Stimulated activated naive CD8-positive, alpha-beta T cell treated with anti-CD3 and anti-CD28 coated beads, Interleukin-15, Interleukin-2, amounts not matched to agents 100 ng/mL and 50 ng/mL, for 24 hours (primary cell): Measurements from ENCODE around the gene HSD17B14.
"Not testable (repeated sequence)": the region's sequence is repeated elsewhere in the genome, so short reads cannot be mapped to it uniquely, and the experiment has no call there.

ENCODE experiments used
- H3K27ac Mint-ChIP-seq: one replicate; pipeline ENCODE4 v1.8.0; 2021; ENCODE audit warnings: mild to moderate bottlenecking, mixed read lengths
- H3K27me3 Mint-ChIP-seq: one replicate; pipeline ENCODE4 v1.8.0; 2021; ENCODE audit warnings: mixed read lengths
- H3K36me3 Mint-ChIP-seq: one replicate; pipeline ENCODE4 v1.8.0; 2021; ENCODE audit warnings: low read depth, mixed read lengths
- H3K4me1 Mint-ChIP-seq: one replicate; pipeline ENCODE4 v1.8.0; 2021; ENCODE audit warnings: low read depth, mixed read lengths
- H3K4me3 Mint-ChIP-seq: one replicate; pipeline ENCODE4 v1.8.0; 2021; ENCODE audit warnings: mild to moderate bottlenecking, mixed read lengths
- H3K9me3 Mint-ChIP-seq: one replicate; pipeline ENCODE4 v1.8.0; 2021; ENCODE audit warnings: mixed read lengths

HSD17B14 gene

DNA sequence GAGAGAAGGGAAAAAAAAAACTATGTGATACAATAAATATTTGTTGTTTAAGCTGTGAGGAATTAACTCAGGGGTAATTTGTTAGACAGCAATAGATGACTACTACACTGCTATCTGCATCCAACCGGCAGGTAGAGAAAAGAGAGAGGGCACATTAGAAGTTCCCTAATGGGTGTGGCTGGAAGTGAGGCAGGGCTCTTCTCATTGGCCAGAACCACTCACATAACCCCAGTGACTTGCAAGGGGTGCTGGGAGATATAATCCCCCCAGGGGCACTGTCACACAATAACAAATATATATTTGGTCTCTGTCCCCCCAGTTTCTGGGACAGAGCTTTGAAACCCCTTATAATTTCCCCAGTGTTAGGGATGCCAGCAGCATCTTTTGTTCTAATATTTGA, 56.7 kb downstream of the HSD17B14 start:
- no peaks in the 10 kb centered on the region for H3K36me3 Mint-ChIP-seq
- H3K27me3 Mint-ChIP-seq, result no peaks in the 10 kb centered on the region
- H3K27ac Mint-ChIP-seq, result no peak overlapping the region
- H3K9me3 Mint-ChIP-seq, result no peaks in the 10 kb centered on the region
- H3K4me3 Mint-ChIP-seq, result no peak overlapping the region
- peaks cover 3% of the 10 kb centered on the region for H3K4me1 Mint-ChIP-seq

DNA sequence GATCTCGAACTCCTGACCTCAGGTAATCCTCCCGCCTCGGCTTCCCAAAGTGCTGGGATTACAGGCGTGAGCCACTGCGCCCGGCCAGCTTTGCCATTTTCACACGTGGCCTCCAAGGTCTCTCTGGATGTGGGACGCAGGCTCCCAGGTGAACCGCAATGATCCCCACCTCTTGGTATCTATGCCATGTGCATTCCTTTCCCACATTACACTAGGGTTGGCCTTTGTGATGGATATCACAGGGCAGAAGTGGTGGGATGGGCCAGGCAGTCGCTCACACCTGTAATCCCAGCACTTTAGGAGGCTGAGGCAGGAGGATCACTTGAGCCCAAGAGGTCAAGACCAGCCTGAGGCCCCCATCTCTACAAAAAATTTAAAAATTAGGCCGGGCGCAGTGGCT, 58.6 kb downstream of the HSD17B14 start:
- Mint-ChIP-seq H3K27ac (no peak overlapping the region), H3K36me3 (no peaks in the 10 kb centered on the region), H3K9me3 (no peaks in the 10 kb centered on the region), H3K27me3 (no peaks in the 10 kb centered on the region), H3K4me1 (peaks cover 3% of the 10 kb centered on the region), H3K4me3 (no peak overlapping the region)

DNA sequence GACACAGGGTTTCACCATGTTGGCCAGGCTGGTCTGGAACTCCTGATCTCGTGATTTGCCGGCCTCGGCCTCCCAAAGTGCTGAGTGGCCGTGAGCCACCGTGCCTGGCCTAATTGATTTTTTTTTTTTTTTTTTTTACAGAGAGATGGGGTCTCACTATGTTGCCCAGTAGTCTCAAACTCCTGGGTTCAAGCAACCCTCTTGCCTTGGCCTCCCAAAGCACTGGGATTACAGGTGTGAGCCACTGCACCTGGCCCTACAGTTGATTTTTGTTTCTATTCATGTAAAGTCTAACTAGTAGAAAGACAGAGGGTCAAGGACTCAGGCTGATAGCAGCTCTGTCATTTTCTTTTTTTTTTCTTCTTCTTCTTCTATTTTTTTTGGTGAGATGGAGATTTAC, 59.2 kb downstream of the HSD17B14 start:
- no peak overlapping the region for H3K27ac Mint-ChIP-seq
- no peaks in the 10 kb centered on the region for H3K9me3 Mint-ChIP-seq
- no peaks in the 10 kb centered on the region for H3K36me3 Mint-ChIP-seq
- no peaks in the 10 kb centered on the region for H3K27me3 Mint-ChIP-seq
- no peak overlapping the region for H3K4me3 Mint-ChIP-seq
- H3K4me1 Mint-ChIP-seq, result no peaks in the 10 kb centered on the region

DNA sequence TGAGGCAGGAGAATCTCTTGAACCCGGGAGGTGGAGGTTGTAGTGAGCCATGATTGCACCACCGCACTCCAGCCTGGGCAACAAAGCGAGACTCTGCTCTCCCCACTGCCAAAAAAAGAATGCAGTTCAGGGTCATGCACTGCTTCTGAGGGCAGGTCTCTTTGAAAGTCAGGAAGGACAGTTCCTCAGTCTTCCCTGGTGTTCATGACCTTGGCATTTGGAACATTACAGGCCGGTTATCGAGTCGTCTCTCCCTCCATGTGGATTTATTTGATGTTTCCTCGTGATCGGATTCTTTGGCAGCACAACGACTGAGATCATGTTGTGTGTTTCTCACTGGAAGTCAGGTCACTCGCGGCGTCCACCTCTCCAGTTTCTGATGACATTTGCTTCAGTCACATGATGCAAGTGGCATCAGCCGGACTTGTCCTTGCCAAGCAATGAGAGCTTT, 63.8 kb downstream of the HSD17B14 start:
- Mint-ChIP-seq H3K4me1 (no peaks in the 10 kb centered on the region), H3K4me3 (no peak overlapping the region), H3K36me3 (no peaks in the 10 kb centered on the region), H3K27ac (no peak overlapping the region), H3K27me3 (peaks cover 15% of the 10 kb centered on the region), H3K9me3 (no peaks in the 10 kb centered on the region)

DNA sequence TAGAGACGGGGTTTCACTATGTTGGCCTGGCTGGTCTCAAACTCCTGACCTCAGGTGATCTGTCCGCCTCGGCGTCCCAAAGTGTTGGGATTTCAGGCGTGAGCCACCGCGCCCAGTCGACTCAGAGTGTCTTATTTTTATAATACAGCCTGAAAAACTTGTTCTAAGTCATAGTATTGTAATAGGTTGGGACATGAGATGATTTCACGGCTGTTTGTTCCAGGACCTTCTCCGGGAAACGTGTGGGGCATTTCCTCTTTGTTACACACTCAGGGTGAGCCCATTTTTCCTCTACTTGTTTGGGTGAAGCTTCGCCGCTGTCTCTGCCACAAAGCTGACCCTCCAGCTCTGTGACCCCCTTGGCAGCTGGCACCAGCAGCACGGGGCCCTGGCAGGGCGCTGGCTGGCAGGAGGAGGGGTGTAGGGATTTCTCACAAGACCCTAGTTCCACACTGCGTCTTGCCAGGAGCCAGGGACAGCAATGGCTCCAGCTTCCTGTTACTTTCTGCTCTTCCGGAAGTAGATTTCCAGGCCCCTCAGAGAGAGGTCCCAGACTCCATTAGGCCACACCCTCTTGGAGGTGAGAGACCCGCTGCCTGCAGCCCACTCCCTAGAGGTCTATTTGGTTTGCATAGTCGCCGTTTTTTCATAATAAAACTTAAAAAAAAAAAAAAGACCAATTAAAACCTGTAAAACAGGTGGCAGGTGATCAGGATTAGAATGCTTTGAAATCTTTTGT, 65.4 kb downstream of the HSD17B14 start:
- no peaks in the 10 kb centered on the region for H3K9me3 Mint-ChIP-seq
- H3K4me3 Mint-ChIP-seq, result no peak overlapping the region
- H3K36me3 Mint-ChIP-seq, result no peaks in the 10 kb centered on the region
- H3K27ac Mint-ChIP-seq, result no peak overlapping the region
- H3K27me3 Mint-ChIP-seq, result peaks cover 19% of the 10 kb centered on the region
- H3K4me1 Mint-ChIP-seq, result no peaks in the 10 kb centered on the region

DNA sequence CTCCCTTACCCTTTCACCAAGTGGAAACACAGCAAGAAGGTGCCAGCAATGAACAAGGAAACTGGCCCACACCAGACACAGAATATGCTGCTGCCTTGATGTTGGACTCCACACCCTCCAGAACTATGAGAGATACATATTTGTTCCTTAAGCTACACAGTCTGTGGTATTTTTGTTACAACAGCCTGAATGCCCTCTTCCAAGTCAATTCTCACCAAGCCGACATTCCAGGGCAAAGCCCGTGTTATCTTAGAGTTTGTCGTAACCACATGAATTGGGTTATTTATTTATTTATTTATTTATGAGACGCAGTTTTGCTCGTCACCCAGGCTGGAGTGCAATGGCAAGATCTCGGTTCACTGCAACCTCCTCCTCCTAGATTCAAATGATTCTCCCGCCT, 66.0 kb downstream of the HSD17B14 start:
- peaks cover 22% of the 10 kb centered on the region for H3K27me3 Mint-ChIP-seq
- H3K27ac Mint-ChIP-seq, result no peak overlapping the region
- H3K4me1 Mint-ChIP-seq, result no peaks in the 10 kb centered on the region
- no peaks in the 10 kb centered on the region for H3K36me3 Mint-ChIP-seq
- no peaks in the 10 kb centered on the region for H3K9me3 Mint-ChIP-seq
- no peak overlapping the region for H3K4me3 Mint-ChIP-seq

DNA sequence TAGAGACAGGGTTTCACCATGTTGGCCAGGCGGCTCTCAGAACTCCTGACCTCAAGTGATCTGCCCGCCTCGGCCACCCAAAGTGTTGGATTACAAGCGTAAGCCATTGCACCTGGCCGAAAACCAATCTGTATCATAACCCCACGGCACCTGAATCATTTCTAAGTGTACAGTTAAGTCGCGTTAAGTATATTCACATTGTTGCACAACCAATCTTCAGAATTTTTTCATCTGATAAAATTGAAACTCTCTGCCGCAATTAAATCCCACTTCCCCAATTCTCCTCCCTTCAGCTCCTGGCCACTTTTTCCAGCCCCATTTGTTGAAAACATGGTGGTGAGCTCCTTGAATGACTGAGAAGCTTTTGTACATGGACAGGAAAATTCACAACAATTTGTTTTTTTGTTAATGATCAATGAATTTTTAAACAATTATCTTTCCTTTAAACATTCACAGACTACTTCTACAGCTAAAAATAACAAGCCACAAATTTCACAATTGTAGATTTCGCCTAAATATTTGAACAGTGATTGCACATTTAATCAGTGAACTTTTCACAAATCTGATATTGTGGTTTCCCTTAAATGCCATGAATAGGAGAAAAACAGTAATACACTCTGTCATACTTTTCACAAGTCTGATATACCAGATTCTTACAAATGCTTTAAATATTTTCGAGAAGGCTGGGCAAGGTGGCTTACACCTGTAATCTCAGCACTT, 67.1 kb downstream of the HSD17B14 start:
- Mint-ChIP-seq H3K27ac (no peak overlapping the region), H3K4me3 (no peak overlapping the region), H3K36me3 (no peaks in the 10 kb centered on the region)

DNA sequence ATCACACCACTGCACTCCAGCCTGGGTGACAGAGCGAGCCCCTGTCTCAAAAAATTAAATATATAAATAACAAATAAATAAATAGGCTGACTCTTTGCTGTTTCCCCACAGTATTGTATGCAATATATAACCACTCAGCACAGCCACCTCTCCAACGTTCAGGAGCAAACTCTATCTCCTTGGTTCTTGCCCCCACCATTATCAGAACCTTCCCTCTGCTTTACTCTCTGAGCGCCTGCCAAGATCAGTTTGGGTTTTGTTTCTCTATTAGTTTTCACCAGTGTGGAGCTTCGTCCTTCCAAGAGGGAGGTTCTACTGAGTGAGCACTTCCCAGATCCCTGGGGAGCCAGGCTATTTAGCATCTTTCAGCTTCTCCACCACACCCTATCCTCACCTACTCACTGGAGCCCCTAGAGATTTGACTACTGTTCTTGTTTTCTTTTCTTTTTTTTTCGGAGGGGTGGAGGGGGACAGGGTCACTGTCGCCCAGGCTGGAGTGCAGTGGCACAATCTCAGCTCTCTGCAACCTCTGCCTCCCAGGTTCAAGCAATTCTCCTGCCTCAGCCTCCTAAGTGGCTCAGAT, 68.0 kb downstream of the HSD17B14 start:
- H3K4me1 Mint-ChIP-seq, H3K27ac Mint-ChIP-seq, H3K36me3 Mint-ChIP-seq, H3K4me3 Mint-ChIP-seq, H3K9me3 Mint-ChIP-seq: not testable (repeated sequence)
- H3K27me3 Mint-ChIP-seq, result peaks cover 22% of the 10 kb centered on the region

More for the DNA sequence above, 67.1 kb downstream of the HSD17B14 start:
- H3K9me3 Mint-ChIP-seq, result no peaks in the 10 kb centered on the region
- H3K4me1 Mint-ChIP-seq, result no peaks in the 10 kb centered on the region
- peaks cover 22% of the 10 kb centered on the region for H3K27me3 Mint-ChIP-seq

DNA sequence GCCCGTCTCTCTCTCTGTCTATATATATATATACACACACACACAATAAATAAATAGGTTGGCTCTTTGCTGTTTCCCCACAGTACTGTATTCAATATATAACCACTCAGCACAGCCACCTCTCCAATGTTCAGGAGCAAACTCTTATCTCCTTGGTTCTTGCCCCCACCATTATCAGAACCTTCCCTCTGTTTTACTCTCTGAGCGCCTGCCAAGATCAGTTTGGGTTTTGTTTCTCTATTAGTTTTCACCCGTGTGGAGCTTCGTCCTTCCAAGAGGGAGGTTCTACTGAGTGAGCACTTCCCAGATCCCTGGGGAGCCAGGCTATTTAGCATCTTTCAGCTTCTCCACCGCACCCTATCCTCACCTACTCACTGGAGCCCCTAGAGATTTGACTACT, 70.5 kb downstream of the HSD17B14 start:
- not testable (repeated sequence) for H3K36me3 Mint-ChIP-seq

More for the DNA sequence above, 70.5 kb downstream of the HSD17B14 start:
- not testable (repeated sequence) for H3K4me3 Mint-ChIP-seq, H3K4me1 Mint-ChIP-seq, H3K27ac Mint-ChIP-seq, H3K9me3 Mint-ChIP-seq
- peaks cover 26% of the 10 kb centered on the region for H3K27me3 Mint-ChIP-seq
